ENCODE results near the gene P2RY11. TPM values are rescaled to one million over a fixed set of nuclear protein-coding genes. Genes with fewer than 3 reads are reported as not detected.

The P2RY11 gene
- total and polyA plus RNA-seq, 2 of the 4 experiments (the other 2 are of a cell fraction) = 0.54 to 4.5 TPM

GRCh38 chr19:10070730-10071446 is 40.6 kb upstream of the P2RY11 start:
- ChIA-PET CTCF (no interaction called here), POLR2A (ENCODE audit: unreplicated experiment) (no interaction called here)
- Histone ChIP-seq H3K27ac (ENCODE audit: insufficient read depth, low read length) (no peak overlapping the region), H3K9ac (ENCODE audit: low read depth, low read length) (no peak overlapping the region), H2BK20ac (ENCODE audit: low read depth, low read length) (no peak overlapping the region), H3K56ac (ENCODE audit: extremely low read depth, insufficient read depth, low read length) (no peak overlapping the region), H3K4me2 (ENCODE audit: low read depth, low read length) (no peak overlapping the region), H2AFZ (replicated peaks; ENCODE audit: low read length, poor library complexity) (no peak overlapping the region), H3K27me3 (ENCODE audit: control insufficient read depth, insufficient read depth, low read length) (peaks cover 10% of the 10 kb centered on the region; the same call in 1 of the 2 replicates), H3K36me3 (ENCODE audit: control insufficient read depth, insufficient read depth, low read length) (no peaks in the 10 kb centered on the region), H3K9me3 (ENCODE audit: control insufficient read depth, insufficient read depth, low read length) (peaks cover 7% of the 10 kb centered on the region; the same call in 1 of the 2 replicates), H3K79me1 (ENCODE audit: low read depth in 1 of 2, low read length in 2 of 2) (no peaks in the 10 kb centered on the region), H4K8ac (ENCODE audit: low read depth in 2 of 2, low read length in 2 of 2) (no peak overlapping the region), H4K5ac (ENCODE audit: low read depth, low read length) (no peak overlapping the region), H4K91ac (ENCODE audit: insufficient read depth, low read depth, low read length) (no peak overlapping the region), H3K23ac (ENCODE audit: low read depth, low read length) (no peak overlapping the region), H2BK15ac (ENCODE audit: low read depth, low read length) (no peak overlapping the region), H3K14ac (replicated peaks; ENCODE audit: low read depth, low read length) (no peak overlapping the region), H3K9me1 (ENCODE audit: insufficient read depth, low read length) (no peaks in the 10 kb centered on the region), H3K18ac (ENCODE audit: low read depth, low read length) (no peak overlapping the region), H4K20me1 (ENCODE audit: insufficient read depth, low read length) (no peaks in the 10 kb centered on the region), H3K4me1 (ENCODE audit: control insufficient read depth, insufficient read depth, low read length) (no peaks in the 10 kb centered on the region), H3K4me3 (ENCODE audit: insufficient read depth, low read depth, low read length) (no peak overlapping the region), H2BK5ac (ENCODE audit: low read depth, low read length, poor library complexity, severe bottlenecking) (no peak overlapping the region), H2AK9ac (replicated peaks; ENCODE audit: low read depth, low read length, poor library complexity) (no peak overlapping the region), H2BK120ac (ENCODE audit: low read depth, low read length) (no peak overlapping the region), H3K4ac (ENCODE audit: low read depth, low read length) (no peak overlapping the region), H2AK5ac (ENCODE audit: low read depth, low read length) (no peak overlapping the region)
- BruUV-seq (replicated peaks) = no TSS peak
- WGBS, 2 experiments (ENCODE audit: extremely low coverage in 2 of 2, insufficient read length in 1 of 2) = 64% methylated on average over 16 of the region's 22 CpGs; no CpG with 5 or more reads in 1 of the 2 experiments
- in situ Hi-C loops (cut with MboI; ENCODE audit: low sequenced_read_pairs) (loop anchor here (25.0 kb wide), 1 partner anchor 934 kb away; the partner anchor contains the start of genes OR7G3 and ZNF317), intact Hi-C loops (cut with micrococcal nuclease) (no loop called here), dilution Hi-C loops (cut with HindIII; ENCODE audit: low sequenced_read_pairs, unreplicated experiment) (no loop called here)
- no peak for DNase-seq
- no peak for ATAC-seq (ENCODE audit: low read depth)
- TF ChIP-seq CTCF (conservative IDR thresholded peaks at IDR 0.05; ENCODE audit: low read depth, low read length) (no peak), CEBPB (IDR thresholded peaks at IDR 0.05; ENCODE audit: low read depth, low read length) (no peak), MAFK (IDR thresholded peaks at IDR 0.05; ENCODE audit: low read depth, low read length) (no peak), MAZ (IDR thresholded peaks at IDR 0.05; ENCODE audit: borderline replicate concordance, low read depth, low read length) (no peak), RCOR1 (IDR thresholded peaks at IDR 0.05; ENCODE audit: insufficient replicate concordance, low read length) (no peak), NFE2L2 (IDR thresholded peaks at IDR 0.05; ENCODE audit: low read depth, low read length) (no peak), USF2 (IDR thresholded peaks at IDR 0.05; ENCODE audit: low read depth, low read length) (no peak), RFX5 (IDR thresholded peaks at IDR 0.05; ENCODE audit: low read depth, low read length) (no peak), RAD21 (IDR thresholded peaks at IDR 0.05; ENCODE audit: low read length) (no peak), POLR2A (IDR thresholded peaks at IDR 0.05; ENCODE audit: low read depth, low read length) (no peak), CHD1 (IDR thresholded peaks at IDR 0.05; ENCODE audit: low read depth, low read length) (no peak), FOS (IDR thresholded peaks at IDR 0.05; ENCODE audit: low read depth, low read length) (no peak), SMC3 (IDR thresholded peaks at IDR 0.05; ENCODE audit: low read depth, low read length) (no peak)

Measured in IMR-90 (cell line).